Measurements from ENCODE around the gene LVRN.
"Not testable (repeated sequence)": the region's sequence is repeated elsewhere in the genome, so short reads cannot be mapped to it uniquely, and the experiment has no call there.

The LVRN gene, protein sequence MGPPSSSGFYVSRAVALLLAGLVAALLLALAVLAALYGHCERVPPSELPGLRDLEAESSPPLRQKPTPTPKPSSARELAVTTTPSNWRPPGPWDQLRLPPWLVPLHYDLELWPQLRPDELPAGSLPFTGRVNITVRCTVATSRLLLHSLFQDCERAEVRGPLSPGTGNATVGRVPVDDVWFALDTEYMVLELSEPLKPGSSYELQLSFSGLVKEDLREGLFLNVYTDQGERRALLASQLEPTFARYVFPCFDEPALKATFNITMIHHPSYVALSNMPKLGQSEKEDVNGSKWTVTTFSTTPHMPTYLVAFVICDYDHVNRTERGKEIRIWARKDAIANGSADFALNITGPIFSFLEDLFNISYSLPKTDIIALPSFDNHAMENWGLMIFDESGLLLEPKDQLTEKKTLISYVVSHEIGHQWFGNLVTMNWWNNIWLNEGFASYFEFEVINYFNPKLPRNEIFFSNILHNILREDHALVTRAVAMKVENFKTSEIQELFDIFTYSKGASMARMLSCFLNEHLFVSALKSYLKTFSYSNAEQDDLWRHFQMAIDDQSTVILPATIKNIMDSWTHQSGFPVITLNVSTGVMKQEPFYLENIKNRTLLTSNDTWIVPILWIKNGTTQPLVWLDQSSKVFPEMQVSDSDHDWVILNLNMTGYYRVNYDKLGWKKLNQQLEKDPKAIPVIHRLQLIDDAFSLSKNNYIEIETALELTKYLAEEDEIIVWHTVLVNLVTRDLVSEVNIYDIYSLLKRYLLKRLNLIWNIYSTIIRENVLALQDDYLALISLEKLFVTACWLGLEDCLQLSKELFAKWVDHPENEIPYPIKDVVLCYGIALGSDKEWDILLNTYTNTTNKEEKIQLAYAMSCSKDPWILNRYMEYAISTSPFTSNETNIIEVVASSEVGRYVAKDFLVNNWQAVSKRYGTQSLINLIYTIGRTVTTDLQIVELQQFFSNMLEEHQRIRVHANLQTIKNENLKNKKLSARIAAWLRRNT

DNA sequence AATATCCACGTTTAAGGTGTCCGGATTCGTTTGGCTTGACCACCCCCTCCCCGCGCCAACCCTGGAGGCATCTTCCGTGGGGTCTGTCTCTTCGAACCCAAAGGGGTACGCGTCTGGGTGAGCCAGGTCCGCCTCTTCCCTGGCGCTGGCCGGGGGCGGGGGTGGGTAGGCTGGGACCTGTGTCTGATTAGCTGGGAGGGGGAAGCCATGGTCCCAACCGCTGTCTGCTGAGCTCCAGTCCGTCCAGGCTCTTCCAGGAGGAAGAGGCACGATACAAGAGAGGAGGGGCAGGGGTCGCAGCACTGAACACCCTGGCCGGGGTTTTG lies at the start of gene LVRN:
LVRN (plus strand) TSS at position 237 of the 326 bp plus-strand sequence. CDS start 143 bp downstream, outside the sequence.
- H3K4me3 ChIP-seq (ENCODE audit: low read depth, low read length), result peak within 1 kb of the TSS; percentile 56

DNA sequence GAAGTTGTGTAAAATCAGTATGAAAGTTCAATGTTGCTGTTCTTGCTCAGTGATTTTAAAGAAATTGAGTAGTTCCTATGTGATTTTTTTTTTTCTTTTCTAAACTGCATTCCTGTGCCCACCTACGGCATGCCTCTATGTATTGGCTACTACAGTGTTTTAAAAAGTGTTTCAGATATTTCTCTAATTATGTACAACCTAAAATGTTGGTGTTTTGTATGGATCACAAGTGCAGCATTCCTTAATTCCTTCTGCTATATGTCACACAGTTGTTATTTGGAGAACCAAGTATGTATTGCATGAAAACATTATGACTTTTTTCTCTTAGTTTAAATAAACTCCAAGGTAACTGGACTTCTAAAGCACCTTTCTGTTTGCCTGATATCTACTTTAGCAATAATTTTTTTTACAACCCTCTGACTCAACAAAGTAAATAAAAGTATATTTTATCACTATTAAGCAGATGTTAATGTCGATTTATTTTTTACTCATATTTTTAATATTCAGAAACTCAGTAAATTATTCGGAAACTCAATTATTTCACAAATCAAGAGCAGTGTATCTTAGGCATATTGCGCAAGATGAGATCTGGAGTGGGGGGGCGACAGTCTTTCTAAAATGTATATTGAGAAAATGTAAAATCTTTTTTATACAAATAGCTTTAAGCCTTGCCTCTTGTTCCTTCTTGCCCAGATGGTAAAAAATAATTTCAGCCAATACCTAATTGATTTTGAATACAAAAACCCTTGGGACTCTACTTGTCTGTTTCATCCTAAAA lies 48.5 kb upstream of the LVRN start:
- H3K27me3 ChIP-seq (replicated peaks); in situ Hi-C loops (cut with HindIII; ENCODE audit: low pct_ligation_motif_present, low sequenced_read_pairs); H3K36me3 ChIP-seq (replicated peaks); H3K27ac ChIP-seq; DNase-seq; H3K4me3 ChIP-seq (ENCODE audit: low read depth, low read length): not testable (repeated sequence)

More for the DNA sequence above, at the start of gene LVRN:
- in situ Hi-C loops (cut with HindIII; ENCODE audit: low pct_ligation_motif_present, low sequenced_read_pairs), result no loop called here
- H3K36me3 ChIP-seq (replicated peaks), result no peaks in the 10 kb centered on the region
- no peak for DNase-seq
- H3K27me3 ChIP-seq (replicated peaks), result peaks cover 4% of the 10 kb centered on the region
- H3K27ac ChIP-seq, result no peak within 1 kb of the TSS
- TF ChIP-seq, protein P1, sequence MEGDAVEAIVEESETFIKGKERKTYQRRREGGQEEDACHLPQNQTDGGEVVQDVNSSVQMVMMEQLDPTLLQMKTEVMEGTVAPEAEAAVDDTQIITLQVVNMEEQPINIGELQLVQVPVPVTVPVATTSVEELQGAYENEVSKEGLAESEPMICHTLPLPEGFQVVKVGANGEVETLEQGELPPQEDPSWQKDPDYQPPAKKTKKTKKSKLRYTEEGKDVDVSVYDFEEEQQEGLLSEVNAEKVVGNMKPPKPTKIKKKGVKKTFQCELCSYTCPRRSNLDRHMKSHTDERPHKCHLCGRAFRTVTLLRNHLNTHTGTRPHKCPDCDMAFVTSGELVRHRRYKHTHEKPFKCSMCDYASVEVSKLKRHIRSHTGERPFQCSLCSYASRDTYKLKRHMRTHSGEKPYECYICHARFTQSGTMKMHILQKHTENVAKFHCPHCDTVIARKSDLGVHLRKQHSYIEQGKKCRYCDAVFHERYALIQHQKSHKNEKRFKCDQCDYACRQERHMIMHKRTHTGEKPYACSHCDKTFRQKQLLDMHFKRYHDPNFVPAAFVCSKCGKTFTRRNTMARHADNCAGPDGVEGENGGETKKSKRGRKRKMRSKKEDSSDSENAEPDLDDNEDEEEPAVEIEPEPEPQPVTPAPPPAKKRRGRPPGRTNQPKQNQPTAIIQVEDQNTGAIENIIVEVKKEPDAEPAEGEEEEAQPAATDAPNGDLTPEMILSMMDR (IDR thresholded peaks at IDR 0.05; ENCODE audit: low read depth, low read length, missing control alignments), result no peak

DNA sequence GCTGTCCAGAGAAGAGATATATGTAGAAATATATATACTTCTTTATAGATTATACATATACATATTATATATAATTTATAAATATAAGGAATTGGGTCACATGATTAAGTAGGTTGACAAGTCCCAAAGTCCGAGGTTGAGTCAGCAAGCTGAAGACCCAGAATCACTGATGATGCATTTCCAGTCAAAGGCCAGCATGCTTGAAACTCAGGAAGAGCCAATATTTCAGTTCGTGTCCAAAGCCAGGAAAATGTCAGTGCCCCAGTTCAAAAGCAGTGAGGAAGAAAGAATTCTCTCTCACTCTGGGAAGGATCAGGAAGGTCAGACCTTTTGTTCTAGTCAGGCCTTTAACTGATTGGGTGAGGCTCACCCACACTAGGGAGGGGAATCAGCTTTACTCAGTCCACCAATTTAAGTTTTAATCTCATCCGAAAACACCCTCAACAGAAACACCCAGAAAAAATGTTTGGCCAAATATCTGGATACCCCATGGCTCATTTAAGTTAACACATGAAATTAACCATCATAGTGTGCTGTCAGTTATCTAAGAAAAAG lies 42.0 kb upstream of the LVRN start:
- H3K4me3 ChIP-seq (ENCODE audit: low read depth, low read length), result no peak overlapping the region
- H3K27me3 ChIP-seq (replicated peaks), result no peaks in the 10 kb centered on the region
- no peak for DNase-seq
- no peaks in the 10 kb centered on the region for H3K36me3 ChIP-seq (replicated peaks)
- in situ Hi-C loops (cut with HindIII; ENCODE audit: low pct_ligation_motif_present, low sequenced_read_pairs), result no loop called here
- no peak overlapping the region for H3K27ac ChIP-seq
- TF ChIP-seq, protein P1 (IDR thresholded peaks at IDR 0.05; ENCODE audit: low read depth, low read length, missing control alignments), result no peak

DNA sequence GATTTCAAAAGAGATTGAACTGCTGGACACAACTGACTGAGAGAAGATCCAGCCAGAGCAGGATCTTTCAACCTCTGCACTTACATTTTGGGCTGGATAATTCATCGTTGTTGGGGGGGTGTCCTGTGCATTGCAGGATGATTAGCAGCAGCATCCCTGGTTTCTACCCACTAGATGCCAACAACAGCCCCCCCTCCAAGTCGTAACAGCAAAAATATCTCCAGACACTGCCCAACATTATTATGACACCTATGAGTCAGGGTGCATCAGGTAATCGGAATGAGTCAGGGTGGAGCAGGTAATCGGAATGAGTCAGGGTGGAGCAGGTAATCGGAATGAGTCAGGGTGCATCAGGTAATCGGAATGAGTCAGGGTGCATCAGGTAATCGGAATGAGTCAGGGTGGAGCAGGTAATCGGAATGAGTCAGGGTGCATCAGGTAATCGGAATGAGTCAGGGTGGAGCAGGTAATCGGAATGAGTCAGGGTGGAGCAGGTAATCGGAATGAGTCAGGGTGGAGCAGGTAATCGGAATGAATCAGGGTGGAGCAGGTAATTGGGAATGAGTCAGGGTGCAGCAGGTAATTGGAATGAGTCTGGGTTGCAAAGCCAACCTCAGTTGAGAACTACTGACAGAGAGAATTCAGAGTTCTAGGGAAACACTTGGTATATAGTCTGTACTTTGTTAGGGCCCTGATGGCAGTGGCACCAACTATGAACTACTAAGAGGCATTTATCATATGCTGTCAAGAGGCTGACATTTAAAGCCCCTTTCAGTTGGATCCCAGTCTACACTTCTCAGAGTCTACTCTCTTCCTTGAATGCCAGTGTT lies 33.5 kb upstream of the LVRN start:
- in situ Hi-C loops (cut with HindIII; ENCODE audit: low pct_ligation_motif_present, low sequenced_read_pairs); H3K27ac ChIP-seq; DNase-seq; H3K4me3 ChIP-seq (ENCODE audit: low read depth, low read length); H3K27me3 ChIP-seq (replicated peaks); H3K36me3 ChIP-seq (replicated peaks): not testable (repeated sequence)

DNA sequence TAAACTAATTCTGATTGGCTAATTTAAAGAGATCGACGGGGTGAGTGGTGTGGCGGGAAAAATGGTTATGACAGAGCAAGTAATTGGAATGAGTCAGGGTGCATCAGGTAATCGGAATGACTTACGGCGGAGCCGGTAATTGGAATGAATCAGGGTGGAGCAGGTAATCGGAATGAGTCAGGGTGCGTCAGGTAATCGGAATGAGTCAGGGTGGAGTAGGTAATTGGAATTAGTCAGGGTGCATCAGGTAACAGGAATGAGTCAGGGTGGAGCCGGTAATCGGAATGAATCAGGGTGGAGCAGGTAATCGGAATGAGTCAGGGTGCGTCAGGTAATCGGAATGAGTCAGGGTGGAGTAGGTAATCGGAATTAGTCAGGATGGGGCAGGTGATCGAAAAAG lies 32.1 kb upstream of the LVRN start:
- H3K27ac ChIP-seq; in situ Hi-C loops (cut with HindIII; ENCODE audit: low pct_ligation_motif_present, low sequenced_read_pairs); H3K36me3 ChIP-seq (replicated peaks); DNase-seq; H3K4me3 ChIP-seq (ENCODE audit: low read depth, low read length); H3K27me3 ChIP-seq (replicated peaks): not testable (repeated sequence)

DNA sequence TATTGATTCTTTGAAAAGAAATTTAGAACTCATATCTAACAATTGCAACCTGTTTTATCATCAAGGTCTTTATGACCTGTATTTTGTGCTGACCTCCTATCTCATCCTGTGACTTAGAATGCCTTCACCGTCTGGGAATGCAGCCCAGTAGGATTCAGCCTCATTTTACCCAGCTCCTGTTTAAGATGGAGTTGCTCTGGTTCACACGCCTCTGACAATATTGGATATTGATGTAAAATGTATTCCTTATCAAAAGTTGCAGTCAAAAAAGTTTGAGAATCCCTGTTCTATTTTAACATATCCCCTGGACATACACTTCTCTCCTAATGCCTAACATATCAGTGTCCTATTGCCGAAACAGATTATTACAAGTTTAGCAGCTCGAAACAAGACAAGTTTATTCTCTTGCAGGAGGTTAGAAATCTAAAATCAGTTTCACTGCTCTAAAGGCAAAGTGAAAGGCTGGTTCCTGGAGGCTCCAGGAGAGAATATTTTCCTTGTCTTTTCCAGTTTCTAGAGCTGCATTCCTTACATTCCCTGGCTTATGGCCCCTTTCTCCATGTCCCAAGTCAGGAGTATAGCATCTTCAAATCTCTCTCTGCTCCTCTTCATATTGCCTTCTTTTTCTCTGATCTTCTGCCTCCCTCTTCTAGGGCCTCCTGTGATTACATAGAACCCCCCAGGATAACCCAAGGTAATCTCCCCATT lies 31.5 kb upstream of the LVRN start:
- H3K27me3 ChIP-seq (replicated peaks), result no peaks in the 10 kb centered on the region
- no peak overlapping the region for H3K4me3 ChIP-seq (ENCODE audit: low read depth, low read length)
- DNase-seq, result no peak
- in situ Hi-C loops (cut with HindIII; ENCODE audit: low pct_ligation_motif_present, low sequenced_read_pairs), result no loop called here
- H3K36me3 ChIP-seq (replicated peaks), result no peaks in the 10 kb centered on the region
- H3K27ac ChIP-seq, result no peak overlapping the region
- TF ChIP-seq, protein P1 (IDR thresholded peaks at IDR 0.05; ENCODE audit: low read depth, low read length, missing control alignments), result no peak

All from brain microvascular endothelial cell (primary cell).